Skeletal muscle satellite cell (primary cell): ENCODE measurements around the gene SLC5A1.

Experiments
- H3K27me3 ChIP-seq: 2 replicates; pipeline ENCODE4 v1.7.0; 2013; ENCODE audit warnings: low read length; ENCODE audit not compliant: control insufficient read depth, insufficient read depth
- H3K36me3 ChIP-seq: 2 replicates; pipeline ENCODE4 v1.7.0; 2013; ENCODE audit warnings: mild to moderate bottlenecking, control low read depth, low read length; ENCODE audit not compliant: insufficient read depth
- H3K4me1 ChIP-seq: 2 replicates; pipeline ENCODE4 v1.7.0; 2013; ENCODE audit warnings: low read length; ENCODE audit not compliant: control insufficient read depth, insufficient read depth
- H3K4me2 ChIP-seq: 2 replicates; pipeline ENCODE4 v1.7.0; 2013; ENCODE audit warnings: mild to moderate bottlenecking, low read length
- H3K4me3 ChIP-seq: 2 replicates; pipeline ENCODE4 v1.7.0; 2013; ENCODE audit warnings: low read length
- H3K9ac ChIP-seq: 2 replicates; pipeline ENCODE4 v1.7.0; 2013; ENCODE audit warnings: mild to moderate bottlenecking, low read depth, low read length, moderate library complexity
- H3K9me3 ChIP-seq: replicated peaks from 2 replicates; pipeline ENCODE4 v1.7.0; 2013; ENCODE audit warnings: mild to moderate bottlenecking, control low read depth, low read length

SLC5A1 gene

GRCh38 chr22:32100711-32101110, 57.6 kb downstream of the SLC5A1 start:
- H3K4me2 ChIP-seq, result no peak overlapping the region
- H3K9ac ChIP-seq, result no peak overlapping the region
- no peaks in the 10 kb centered on the region for H3K36me3 ChIP-seq
- H3K27me3 ChIP-seq, result peaks cover 21% of the 10 kb centered on the region
- no peak overlapping the region for H3K4me3 ChIP-seq
- H3K9me3 ChIP-seq, result no peaks in the 10 kb centered on the region
- H3K4me1 ChIP-seq, result no peaks in the 10 kb centered on the region

GRCh38 chr22:32103658-32104315, 60.7 kb downstream of the SLC5A1 start:
- Histone ChIP-seq H3K27me3 (peaks cover 13% of the 10 kb centered on the region), H3K36me3 (no peaks in the 10 kb centered on the region)

GRCh38 chr22:32106930-32107329, 63.9 kb downstream of the SLC5A1 start:
- Histone ChIP-seq H3K36me3 (no peaks in the 10 kb centered on the region), H3K4me2 (no peak overlapping the region), H3K4me1 (no peaks in the 10 kb centered on the region), H3K9me3 (no peaks in the 10 kb centered on the region), H3K27me3 (peaks cover 12% of the 10 kb centered on the region), H3K9ac (no peak overlapping the region), H3K4me3 (no peak overlapping the region)

More at GRCh38 chr22:32103658-32104315, 60.7 kb downstream of the SLC5A1 start:
- Histone ChIP-seq H3K4me2 (no peak overlapping the region), H3K4me1 (no peaks in the 10 kb centered on the region), H3K9me3 (no peaks in the 10 kb centered on the region), H3K4me3 (no peak overlapping the region), H3K9ac (no peak overlapping the region)

- H3K9ac ChIP-seq, result no peak overlapping the region
- no peaks in the 10 kb centered on the region for H3K4me1 ChIP-seq
- H3K36me3 ChIP-seq, result no peaks in the 10 kb centered on the region
- no peak overlapping the region for H3K4me2 ChIP-seq
- no peaks in the 10 kb centered on the region for H3K9me3 ChIP-seq
- H3K4me3 ChIP-seq, result no peak overlapping the region
- peaks cover 32% of the 10 kb centered on the region for H3K27me3 ChIP-seq
Measured at GRCh38 chr22:32112380-32112779, 69.3 kb downstream of the SLC5A1 start.

GRCh38 chr22:32119568-32120235, 76.6 kb downstream of the SLC5A1 start:
- Histone ChIP-seq H3K27me3 (peaks cover 20% of the 10 kb centered on the region), H3K4me3 (no peak overlapping the region), H3K9ac (no peak overlapping the region), H3K9me3 (no peaks in the 10 kb centered on the region), H3K4me1 (no peaks in the 10 kb centered on the region), H3K36me3 (no peaks in the 10 kb centered on the region), H3K4me2 (no peak overlapping the region)

- Histone ChIP-seq H3K9me3 (no peaks in the 10 kb centered on the region), H3K36me3 (no peaks in the 10 kb centered on the region), H3K4me2 (no peak overlapping the region), H3K27me3 (peaks cover 13% of the 10 kb centered on the region), H3K4me3 (no peak overlapping the region), H3K9ac (no peak overlapping the region), H3K4me1 (no peaks in the 10 kb centered on the region)
Measured at GRCh38 chr22:32120603-32121002, 77.5 kb downstream of the SLC5A1 start.

GRCh38 chr22:32122899-32123298, 79.8 kb downstream of the SLC5A1 start:
- Histone ChIP-seq H3K4me2 (no peak overlapping the region), H3K4me3 (no peak overlapping the region), H3K9me3 (no peaks in the 10 kb centered on the region), H3K4me1 (no peaks in the 10 kb centered on the region), H3K36me3 (no peaks in the 10 kb centered on the region), H3K27me3 (peaks cover under 1% of the 10 kb centered on the region), H3K9ac (no peak overlapping the region)

- no peak overlapping the region for H3K9ac ChIP-seq
- H3K9me3 ChIP-seq, result no peaks in the 10 kb centered on the region
- H3K27me3 ChIP-seq, result no peaks in the 10 kb centered on the region
- H3K4me2 ChIP-seq, result no peak overlapping the region
- no peaks in the 10 kb centered on the region for H3K36me3 ChIP-seq
- no peak overlapping the region for H3K4me3 ChIP-seq
- H3K4me1 ChIP-seq, result no peaks in the 10 kb centered on the region
Measured at GRCh38 chr22:32123657-32124056, 80.6 kb downstream of the SLC5A1 start.

GRCh38 chr22:32127904-32128303, 84.8 kb downstream of the SLC5A1 start:
- no peak overlapping the region for H3K4me2 ChIP-seq
- no peaks in the 10 kb centered on the region for H3K36me3 ChIP-seq
- H3K9ac ChIP-seq, result no peak overlapping the region
- no peaks in the 10 kb centered on the region for H3K4me1 ChIP-seq
- H3K4me3 ChIP-seq, result no peak overlapping the region
- no peaks in the 10 kb centered on the region for H3K27me3 ChIP-seq
- H3K9me3 ChIP-seq, result no peaks in the 10 kb centered on the region

GRCh38 chr22:32130464-32130863, 87.4 kb downstream of the SLC5A1 start:
- H3K36me3 ChIP-seq, result no peaks in the 10 kb centered on the region

GRCh38 chr22:32132126-32132525, 89.1 kb downstream of the SLC5A1 start:
- Histone ChIP-seq H3K9ac (no peak overlapping the region), H3K27me3 (no peaks in the 10 kb centered on the region), H3K4me2 (no peak overlapping the region), H3K4me1 (peaks cover 10% of the 10 kb centered on the region), H3K4me3 (no peak overlapping the region), H3K9me3 (no peaks in the 10 kb centered on the region), H3K36me3 (no peaks in the 10 kb centered on the region)

More at GRCh38 chr22:32130464-32130863, 87.4 kb downstream of the SLC5A1 start:
- H3K27me3 ChIP-seq, result no peaks in the 10 kb centered on the region
- H3K4me1 ChIP-seq, result no peaks in the 10 kb centered on the region
- no peak overlapping the region for H3K4me3 ChIP-seq
- H3K4me2 ChIP-seq, result no peak overlapping the region
- no peaks in the 10 kb centered on the region for H3K9me3 ChIP-seq
- H3K9ac ChIP-seq, result no peak overlapping the region

GRCh38 chr22:32132783-32133182, 89.7 kb downstream of the SLC5A1 start:
- no peak overlapping the region for H3K9ac ChIP-seq
- no peak overlapping the region for H3K4me3 ChIP-seq
- H3K27me3 ChIP-seq, result no peaks in the 10 kb centered on the region
- no peaks in the 10 kb centered on the region for H3K36me3 ChIP-seq
- no peak overlapping the region for H3K4me2 ChIP-seq
- peaks cover 10% of the 10 kb centered on the region for H3K4me1 ChIP-seq
- no peaks in the 10 kb centered on the region for H3K9me3 ChIP-seq
